Stimulated activated CD4-positive, alpha-beta T cell treated with anti-CD3 and anti-CD28 coated beads, Interleukin-1b, Interleukin-23, amount 100 ng/mL, for 48 hours (primary cell): ENCODE data around the gene ODF4.
"Not testable (repeated sequence)": the region's sequence is repeated elsewhere in the genome, so short reads cannot be mapped to it uniquely, and the experiment has no call there.

Experiments
- DNase-seq: peaks from one replicate; pipeline ENCODE4 v3.0.0-alpha.2; 2020

The ODF4 gene

DNA sequence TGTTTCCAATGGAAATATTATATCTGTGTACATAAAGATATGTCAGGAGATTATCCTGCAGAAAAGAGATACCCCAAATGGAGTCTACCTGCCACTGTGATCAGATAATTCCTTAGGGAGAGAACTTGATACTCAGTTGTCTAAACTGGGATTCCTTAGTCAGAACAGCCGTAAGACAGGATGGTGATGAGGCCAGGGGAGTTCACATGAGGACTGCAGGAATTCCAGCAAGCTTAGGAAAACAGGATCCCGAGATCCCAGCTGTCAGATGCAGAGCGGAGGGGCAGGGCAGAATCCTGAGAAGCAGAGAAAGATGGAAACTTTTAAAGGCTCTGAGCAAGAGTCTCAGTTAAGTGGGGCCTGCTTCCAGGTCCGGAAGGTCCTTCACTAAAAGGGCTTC lies 32.1 kb downstream of the ODF4 start:
- no peak for DNase-seq

DNA sequence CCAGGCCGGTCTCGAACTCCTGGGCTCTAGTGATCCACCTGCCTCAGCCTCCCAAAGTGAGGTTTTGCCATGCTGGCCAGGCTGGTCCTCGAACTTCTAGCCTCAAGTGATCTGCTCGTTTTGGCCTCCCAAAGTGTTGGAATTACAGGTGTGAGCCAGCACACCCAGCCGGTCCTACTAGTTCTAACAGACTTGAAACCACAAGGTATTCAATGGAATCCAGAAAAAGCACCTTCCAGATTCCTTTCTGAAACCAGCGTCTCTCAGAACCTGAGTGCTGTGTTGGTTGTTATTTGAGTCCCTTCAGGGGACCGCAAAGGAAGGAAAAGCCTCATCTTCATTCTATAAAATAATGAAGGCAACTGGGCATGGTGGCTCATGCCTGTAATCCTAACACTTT lies 32.8 kb downstream of the ODF4 start:
- DNase-seq, result no peak

DNA sequence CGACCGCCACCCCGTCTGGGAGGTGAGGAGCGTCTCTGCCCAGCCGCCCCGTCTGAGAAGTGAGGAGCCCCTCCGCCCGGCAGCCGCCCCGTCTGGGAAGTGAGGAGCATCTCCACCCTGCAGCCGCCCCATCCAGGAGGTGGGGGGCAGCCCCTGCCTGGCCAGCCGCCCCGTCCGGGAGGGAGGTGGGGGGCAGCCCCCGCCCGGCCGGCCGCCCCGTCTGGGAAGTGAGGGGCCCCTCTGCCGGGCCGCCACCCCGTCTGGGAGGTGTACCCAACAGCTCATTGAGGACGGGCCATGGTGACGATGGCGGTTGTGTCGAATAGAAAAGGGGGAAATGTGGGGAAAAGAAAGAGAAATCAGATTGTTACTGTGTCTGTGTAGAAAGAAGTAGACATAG lies 34.2 kb downstream of the ODF4 start:
- not testable (repeated sequence) for DNase-seq

DNA sequence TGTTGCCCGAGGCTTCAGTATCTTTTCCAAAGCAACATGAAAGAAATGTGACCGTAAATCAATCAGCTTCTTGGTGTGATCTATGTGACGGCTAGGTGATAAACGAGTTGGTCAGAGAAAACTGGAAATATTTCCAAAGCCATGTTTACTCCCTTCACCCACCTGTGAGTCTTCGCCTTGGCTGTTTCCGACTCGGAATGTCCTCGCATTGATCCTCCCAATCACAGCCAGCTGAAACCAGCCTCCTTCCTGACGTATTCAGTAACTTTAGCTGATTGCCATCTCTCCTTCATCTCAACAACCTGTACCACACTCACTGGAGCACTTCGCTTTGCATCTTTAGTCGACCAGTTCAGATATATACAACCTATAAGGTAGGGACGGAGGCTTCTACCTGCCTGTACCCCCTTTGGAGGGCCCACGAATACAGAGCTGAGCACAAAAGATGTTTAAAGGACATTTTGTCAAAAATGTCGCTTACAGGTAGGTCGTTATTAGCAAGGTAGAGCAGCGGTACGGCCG lies 36.2 kb downstream of the ODF4 start:
- no peak for DNase-seq

DNA sequence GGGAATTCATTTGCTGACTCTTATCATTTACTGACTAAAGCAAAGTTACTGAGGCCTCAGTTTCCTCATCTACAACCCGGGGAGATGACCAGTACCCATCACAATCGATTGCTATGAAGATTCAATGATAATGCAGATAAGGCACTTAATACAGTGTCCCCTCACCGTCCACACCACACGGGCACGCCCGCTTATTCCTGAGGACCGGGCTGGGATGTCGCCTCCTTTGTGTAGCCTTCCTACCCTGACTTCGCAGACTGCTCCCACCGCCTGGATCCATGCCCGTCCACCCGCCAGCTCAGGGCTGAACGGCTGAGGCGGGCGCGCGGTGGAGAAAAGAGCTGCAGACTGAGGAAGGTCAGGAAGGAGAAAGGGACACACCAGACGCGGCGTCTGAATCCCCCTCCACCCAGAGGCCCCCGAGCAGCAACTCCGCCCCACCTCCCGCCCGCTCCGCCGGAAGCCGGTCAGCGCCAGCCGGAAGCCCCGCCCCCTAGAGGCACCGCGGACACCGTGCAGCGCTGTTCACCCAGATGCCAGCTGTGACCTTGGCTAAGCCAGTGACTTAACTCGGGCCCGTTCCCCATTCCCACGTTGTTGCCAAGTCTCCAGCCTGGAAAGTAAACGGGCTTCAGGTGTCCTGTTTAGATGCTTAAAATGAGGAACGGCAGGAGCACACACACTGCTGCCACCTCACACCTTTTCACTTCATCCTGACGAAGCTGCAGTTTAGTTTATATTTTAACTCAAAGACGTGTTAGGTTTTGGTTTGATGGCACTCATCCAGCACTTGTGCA lies 36.8 kb downstream of the ODF4 start, which contains the start of gene KRABD2:
Gene KRABD2, minus strand, starts transcription at position 434 of the 797 bp plus-strand sequence.
- DNase-seq, result peak; percentile 90

DNA sequence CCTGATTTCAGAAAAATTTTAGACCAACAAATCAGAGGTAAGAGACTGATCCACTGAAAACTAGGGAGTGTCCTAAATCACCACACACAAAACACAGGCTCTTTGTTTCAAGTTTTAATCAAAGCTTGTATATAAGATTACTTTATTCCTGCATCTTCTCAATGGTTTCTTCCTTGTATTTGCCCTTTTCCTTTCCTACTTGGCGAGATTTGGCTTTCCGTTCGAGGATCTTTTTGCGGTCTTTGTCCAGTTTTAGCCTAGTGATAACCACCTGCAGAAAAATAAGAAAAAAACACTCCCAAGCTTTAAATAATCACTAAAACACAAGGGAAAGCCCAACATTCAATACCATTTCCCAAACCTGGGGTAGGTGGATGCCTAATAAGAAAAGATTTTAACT lies 37.8 kb downstream of the ODF4 start:
- no peak for DNase-seq

DNA sequence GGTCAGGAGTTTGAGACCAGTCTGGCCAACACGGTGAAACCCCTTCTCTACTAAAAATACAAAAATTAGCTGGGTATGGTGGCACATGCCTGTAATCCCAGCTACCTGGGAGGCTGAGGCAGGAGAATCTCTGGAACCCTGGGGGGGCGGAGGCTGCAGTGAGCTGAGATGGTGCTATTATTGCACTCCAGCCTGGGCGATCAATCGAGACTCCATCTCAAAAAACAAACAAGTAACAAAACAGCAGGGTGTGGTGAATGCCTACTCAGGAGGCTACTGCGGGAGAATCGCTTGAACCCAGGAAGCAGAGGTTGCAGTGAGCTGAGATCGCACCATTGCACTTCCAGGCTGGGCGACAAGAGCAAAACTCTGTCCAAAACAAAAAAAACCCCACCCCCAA lies 38.5 kb downstream of the ODF4 start:
- DNase-seq, result not testable (repeated sequence)

DNA sequence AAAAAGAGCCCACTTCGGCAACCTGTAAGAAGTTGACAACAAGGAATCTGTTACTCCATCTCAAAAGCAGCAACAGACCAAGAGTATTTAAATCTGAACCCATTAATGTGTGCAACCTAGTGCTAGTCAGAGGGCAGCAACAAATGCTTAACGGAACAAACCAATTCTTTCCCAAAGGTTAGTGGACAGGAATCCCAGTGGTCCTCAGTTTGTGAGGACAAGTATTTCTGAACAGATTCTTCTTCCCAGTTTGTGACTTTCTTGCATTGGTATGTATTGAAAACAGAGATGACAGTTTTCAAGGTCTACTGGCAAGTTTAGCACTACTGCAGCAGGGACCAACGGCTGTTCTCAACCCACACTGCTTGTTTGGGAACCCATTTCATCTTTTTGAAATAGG lies 40.4 kb downstream of the ODF4 start:
- DNase-seq, result no peak

DNA sequence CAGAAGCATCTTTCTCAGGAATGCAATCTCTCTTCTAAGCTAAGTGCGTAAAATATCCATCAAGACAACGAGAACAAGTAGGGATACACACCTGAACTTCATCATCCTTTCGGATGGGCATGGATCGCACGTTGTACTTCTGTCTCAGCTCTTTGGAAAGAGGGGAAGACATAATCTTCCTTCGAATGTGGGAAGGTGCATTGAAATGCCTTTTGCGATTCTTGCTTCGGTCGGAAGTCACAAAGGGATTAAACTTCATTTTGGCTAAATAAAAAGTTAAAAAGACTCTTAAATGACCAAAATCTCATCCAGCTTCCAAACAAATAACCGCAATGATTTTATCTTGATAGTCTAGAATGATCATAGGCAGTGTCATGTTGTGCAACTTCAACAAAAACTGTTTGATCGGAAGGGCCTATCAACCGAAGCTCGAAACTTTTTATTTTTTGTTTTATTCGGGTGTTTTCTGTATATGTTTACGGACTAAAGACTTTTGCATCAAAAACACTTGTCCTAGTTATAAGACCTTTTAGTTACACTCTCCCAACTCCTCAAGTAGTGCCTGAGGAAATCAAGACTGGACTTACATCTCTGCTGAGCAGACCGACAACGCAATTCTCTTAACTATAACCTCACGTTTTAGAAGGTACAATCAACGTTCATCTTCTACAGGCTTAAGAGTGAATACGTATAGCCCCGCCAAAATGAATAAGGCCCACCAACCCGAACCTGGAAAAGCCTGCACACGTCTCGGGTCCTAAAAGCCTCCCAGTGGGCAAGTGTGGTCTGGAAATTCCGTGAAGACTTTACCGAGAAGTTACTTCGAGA lies 42.6 kb downstream of the ODF4 start:
- no peak for DNase-seq

DNA sequence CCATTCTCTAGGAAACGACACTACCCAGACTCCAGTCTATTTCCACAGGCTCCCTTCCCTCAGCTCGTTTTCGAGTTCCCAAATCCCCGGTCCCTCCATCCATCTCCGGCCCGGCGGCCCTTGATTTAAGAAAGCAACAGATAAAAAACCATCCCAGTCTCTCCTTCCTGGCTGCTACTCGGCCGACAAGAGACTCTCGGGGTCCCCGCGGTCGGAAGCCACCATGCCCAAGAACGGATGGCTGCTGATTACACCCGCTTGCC lies 43.2 kb downstream of the ODF4 start:
- DNase-seq, result no peak

DNA sequence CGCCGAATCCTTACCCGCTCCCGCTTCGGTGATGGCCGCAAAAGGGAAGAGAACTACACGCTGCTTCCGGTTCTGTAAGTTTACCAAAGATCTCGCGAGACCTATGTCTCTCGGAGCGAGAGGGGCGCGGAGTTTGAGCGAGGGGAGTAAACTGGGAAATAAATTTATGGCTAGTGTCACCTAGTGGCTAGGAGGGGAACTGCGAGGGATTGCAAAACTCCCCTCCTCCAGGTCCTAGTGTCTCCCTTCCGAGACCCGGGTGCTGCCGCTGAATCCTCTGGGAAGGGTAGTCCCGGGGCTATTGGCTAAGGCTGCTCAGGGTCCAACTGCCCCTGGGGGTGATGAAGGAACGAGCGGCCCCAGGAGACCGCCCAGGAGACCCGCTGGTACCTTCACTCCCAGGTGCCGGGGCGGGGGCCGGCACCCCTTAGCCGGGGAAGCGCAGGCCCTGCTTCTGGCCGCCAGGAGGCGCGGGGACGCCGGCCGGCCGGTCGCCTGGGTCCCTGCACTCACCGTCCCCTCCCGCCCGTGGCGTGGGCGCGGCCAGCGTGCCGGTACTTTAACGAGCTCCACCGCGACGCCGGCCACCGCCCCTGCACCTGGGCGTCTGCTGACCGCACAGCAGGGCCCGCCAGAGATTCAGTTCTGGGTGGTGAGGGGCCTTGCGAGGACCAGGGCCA lies 43.6 kb downstream of the ODF4 start, which contains the start of gene RPL26:
Gene RPL26, minus strand, starts transcription at position 51 of the 680 bp plus-strand sequence. CDS start 883 bp downstream, outside the sequence.
- peak; percentile 96 for DNase-seq

DNA sequence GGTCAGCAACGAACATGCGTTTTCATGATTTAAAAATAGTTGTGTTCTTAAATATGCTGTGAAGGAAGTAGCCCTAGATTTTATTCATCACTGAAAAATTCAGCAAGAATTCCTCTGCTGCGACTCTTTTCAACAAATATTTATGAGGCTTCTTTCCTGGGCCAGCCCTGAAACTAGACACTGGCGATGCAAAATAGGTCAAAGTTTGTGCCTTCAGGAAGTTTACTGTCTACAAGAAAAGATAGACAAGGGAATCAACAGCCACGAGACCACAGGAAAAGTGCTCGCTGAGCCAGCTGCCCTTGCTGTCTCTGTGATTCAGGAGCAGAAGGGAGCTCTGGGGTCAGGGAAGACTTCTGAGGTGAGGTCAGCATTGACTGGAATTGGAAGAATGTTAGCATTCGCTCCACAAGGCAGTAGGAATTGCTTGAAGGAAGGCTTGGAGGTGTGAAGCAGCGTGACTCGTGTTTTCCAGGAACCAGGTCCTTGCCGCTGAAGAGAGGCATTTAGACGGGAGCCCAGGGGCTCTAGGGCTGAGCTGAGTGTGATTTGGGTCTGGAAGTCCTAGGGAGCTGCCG lies 45.2 kb downstream of the ODF4 start:
- no peak for DNase-seq

DNA sequence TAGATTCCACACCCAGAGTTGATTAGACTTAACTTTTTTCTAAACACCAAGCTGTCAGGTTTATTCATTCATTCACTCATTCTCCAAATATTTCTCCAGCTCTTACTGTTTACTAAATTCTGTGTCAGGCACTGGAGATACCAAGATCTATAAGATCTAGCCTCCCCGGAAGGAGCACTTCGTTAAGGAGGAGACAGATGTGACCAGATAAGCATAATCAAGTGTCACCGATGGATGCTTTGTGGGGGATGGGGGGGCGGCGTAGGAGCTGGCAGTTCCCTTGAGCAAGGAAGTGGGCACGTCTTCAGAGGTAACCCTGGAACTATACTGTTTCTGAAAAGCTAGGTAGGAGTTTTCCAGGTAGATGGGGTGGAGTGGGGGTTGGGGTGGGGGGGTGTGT lies 47.2 kb downstream of the ODF4 start:
- no peak for DNase-seq

DNA sequence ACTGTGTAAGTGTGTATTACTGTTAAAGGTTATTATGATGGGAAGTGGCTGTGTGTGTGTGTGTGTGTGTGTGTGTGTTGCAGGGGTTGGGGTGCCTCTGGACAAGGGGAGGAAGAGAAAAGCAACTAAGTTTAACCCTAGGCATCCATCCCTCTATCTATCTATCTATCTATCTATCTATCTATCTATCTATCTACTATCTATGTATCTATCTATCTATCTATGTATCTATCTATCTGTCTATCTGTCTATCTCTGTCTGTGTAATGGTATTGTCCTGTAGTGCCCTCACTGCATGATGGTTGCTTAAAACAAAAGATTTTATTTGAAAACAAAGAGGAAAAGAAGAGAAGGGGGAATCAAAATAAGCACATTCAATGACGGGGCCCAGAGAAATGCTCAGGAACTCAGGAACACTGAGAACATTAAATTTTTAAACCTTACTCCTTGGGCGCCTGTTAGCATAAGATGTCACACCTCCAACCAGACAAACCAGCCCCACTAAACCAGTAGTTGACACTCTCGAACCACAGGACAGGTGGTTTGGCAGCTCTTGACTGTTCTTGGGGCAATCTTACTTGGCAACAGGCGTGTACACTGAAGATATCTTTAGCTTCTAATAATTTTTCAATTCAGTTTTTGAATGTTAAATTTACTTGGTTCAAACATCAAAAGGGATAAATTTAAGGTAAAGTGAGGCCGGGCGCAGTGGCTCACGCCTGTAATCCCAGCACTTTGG lies 48.4 kb downstream of the ODF4 start:
- no peak for DNase-seq

DNA sequence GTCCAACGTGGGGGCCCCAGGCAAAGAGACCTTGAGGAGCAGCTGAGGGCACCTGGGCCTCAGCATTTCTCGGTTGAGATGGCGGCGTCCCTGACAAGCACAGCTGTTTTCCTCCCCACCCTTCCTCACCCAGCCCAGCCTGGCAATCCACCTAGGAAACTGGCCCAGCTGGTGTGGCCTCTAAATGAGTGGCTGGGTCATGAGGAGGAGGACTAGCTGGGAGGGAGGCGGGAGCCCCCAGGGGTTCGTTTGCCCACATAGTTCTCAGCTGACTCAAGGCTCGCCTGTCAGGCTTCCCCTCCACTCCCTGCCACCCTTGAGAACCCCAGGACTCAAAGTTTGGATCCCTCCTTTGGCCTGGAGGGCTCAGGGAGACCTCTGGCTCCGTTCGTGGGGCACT lies 52.1 kb downstream of the ODF4 start:
- no peak for DNase-seq

DNA sequence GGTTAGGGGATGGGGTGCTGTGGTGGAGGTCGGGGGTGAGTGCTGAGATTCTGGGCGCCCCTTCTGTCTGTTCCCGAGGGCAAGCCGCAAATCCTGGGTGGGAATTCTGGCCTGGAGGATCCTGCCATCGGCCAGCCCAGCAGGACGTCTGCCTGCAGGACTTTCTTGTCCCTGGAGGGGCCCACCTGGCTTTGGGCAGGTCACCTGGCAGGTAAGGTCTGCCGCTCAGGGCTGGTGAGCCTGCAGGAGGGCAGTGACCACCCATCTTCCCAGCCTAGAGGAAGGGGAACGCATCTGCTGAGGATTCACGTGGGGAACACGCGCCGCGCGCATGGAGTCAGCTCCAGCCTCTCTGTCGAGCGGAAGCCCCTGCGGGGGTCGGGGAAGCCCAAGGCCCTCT lies 52.6 kb downstream of the ODF4 start:
- DNase-seq, result no peak

DNA sequence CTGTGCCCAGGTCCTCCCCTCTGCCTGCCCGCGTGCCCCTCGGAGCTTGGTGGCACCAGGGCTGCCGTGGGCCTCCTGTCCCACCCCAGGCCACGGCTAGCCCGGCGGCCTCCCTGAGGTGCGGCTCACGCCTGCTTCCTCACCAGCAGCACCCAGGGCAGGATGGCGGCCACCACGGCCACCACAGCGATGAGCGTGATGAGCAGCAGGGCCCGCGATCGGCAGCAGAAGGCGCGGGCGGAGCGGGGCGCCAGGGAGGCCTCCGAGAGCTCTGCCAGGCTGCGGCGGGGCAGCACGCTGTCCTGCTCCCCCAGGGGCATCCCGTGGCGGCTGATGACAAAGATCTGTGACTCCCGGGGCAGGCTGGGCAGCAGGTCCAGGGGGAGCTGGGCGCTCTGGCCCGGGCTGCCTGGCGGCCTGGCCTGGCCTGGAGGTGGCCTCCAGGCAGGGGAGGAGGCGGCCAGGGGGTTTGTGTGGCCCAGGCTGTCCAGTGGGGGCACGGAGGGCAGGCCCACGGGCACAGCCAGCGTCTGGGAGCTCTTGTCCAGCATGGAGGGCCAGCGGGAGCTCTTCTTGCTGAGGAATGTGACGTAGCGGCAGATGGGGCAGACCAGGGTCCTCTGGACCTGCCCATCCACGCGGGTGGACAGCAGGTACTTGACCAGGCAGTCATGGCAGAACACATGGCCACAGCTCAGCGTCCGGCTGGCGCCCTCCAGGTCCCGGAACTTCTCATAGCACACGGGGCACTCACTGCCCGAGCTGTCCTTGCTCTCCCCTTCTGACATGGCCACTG lies 53.2 kb downstream of the ODF4 start:
- no peak for DNase-seq

DNA sequence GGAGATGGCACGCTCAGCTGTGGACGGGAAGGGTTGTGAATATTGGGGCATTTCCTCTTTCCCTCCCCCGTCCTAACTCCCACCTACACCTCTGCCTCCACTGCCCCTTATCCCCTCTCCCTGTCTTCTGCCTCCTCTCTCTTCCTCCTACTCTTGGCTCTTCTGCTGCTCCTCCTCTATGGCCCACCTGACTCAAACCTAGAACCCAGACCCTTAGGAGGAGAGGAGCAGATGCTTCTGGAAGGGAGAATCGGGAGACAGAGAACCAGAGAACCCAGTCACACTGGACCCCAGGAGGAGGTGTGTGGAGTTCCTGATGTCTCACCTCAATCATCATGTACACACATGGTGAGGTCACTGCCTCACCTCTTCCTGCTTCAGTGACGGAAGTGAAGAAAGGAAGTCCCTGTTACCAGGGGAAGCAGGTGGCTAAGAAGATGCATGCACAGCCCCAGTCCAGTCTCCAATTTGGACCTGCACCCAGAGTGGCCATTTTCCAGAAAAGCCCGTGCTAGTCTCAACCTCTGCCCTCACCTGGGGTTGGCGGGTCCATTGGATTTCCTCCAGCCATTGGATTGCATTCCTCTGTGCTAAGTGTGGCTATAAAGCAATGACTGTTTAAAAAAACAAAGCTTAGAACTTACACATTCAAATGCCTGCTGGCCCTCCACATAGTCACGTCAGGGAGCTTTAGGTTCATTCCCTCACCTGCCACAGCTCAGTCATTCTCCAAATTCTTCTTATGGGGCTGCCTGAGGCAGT lies 54.0 kb downstream of the ODF4 start:
- peak; percentile 37 for DNase-seq

DNA sequence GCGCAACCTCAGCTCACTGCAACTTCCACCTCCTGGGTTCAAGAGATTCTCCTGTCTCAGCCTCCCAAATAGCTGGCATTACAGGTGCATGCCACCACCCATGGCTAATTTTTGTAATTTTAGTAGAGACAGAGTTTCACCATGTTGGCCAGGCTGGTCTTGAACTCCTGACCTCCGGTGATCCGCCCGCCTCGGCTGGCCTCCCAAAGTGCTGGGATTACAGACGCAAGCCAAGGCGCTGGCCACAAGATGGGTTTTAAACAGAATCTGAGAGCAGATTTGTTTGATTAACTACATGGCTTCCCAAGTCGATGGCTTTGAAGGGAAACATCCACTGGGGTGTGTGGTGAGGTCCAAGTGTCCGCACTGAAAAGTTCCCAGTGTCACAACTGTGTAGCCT lies 54.9 kb downstream of the ODF4 start:
- DNase-seq, result not testable (repeated sequence)
